GM12892 (cell line): Measurements from ENCODE around the gene HOXB6.

ENCODE experiments used
- POLR2AphosphoS5 ChIP-seq: IDR thresholded peaks from 2 replicates; pipeline ENCODE4 v1.6.1; 2011; ENCODE audit warnings: low read depth, low read length, control low read depth
- TAF1 ChIP-seq: IDR thresholded peaks from 2 replicates; pipeline ENCODE4 v1.6.1; 2011; ENCODE audit warnings: low read depth, mild to moderate bottlenecking, control low read depth, low read length, borderline replicate concordance

DNA sequence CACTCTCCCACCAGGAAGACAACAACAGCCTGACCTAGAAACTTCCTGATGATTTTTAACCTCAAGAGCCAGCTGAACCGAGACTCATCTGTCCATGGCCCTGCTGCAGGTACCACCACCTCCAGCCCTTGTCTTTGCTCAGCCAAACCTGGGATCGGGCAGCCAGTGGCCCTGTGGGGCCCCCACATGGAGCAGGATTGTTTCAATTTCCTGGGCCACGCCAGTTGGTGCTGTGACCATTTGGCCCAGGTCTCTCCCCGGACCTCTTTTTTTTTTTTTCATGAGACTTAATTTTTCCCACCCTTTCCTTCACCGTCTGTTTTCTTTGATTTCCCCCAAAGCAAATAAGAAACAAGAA lies 51.6 kb downstream of the HOXB6 start:
- no peak for TF ChIP-seq POLR2AphosphoS5
- no peak for TF ChIP-seq TAF1
